Endothelial cell of umbilical vein (primary cell): ENCODE data around the gene APOC1. TPM values are rescaled to one million over a fixed set of nuclear protein-coding genes. Genes with fewer than 3 reads are reported as not detected.
"Not testable (repeated sequence)": the region's sequence is repeated elsewhere in the genome, so short reads cannot be mapped to it uniquely, and the experiment has no call there.

Experiments
- BruUV-seq: library from RNA; stranded (reverse); fragments of 400-500 nt; replicated peaks from 2 replicates; lab custom pipeline; 2021; lab: Mats Ljungman, UMichigan
- CTCF ChIA-PET: fragments of 300-600, 350-600 bp; sonication (Branson Sonifier 250); formaldehyde crosslinking; loops from one replicate; lab custom pipeline; 2021; ENCODE audit warnings: antibody characterized with exemption, inconsistent platforms; lab: Charles Lee
- POLR2A ChIA-PET: fragments of 300-600, 350-600 bp; sonication (Branson Sonifier 250); formaldehyde crosslinking; loops from one replicate; lab custom pipeline; 2021; ENCODE audit warnings: antibody characterized with exemption, inconsistent platforms; lab: Charles Lee
- DNase-seq: peaks from one replicate; pipeline ENCODE4 v3.0.0-alpha.2; 2011; ENCODE audit warnings: low read depth, low spot score
- FAIRE-seq: peaks from 2 replicates; lab custom pipeline; 2011; peaks lifted over from hg19 to GRCh38; lab: Jason Lieb, UNC
- H2AFZ ChIP-seq: 2 replicates; pipeline ENCODE4 v1.6.0; 2012; ENCODE audit warnings: low read depth, low read length, control low read depth, inconsistent platforms
- H3K27ac ChIP-seq: 2 replicates; pipeline ENCODE4 v1.5.1; 2011; ENCODE audit warnings: low read depth, mild to moderate bottlenecking, control low read depth, low read length, moderate library complexity; ENCODE audit not compliant: insufficient read depth
- H3K27me3 ChIP-seq, 2 experiments: 2 replicates each; pipeline versions ENCODE4 v1.6.0 to v1.6.1; 2011; ENCODE audit warnings: low read length in 2 of 2, mixed read lengths in 1 of 2; ENCODE audit not compliant: control insufficient read depth in 2 of 2, insufficient read depth in 2 of 2
- H3K36me3 ChIP-seq, 2 experiments: 2 replicates in 1 of 2; 3 replicates in 1 of 2; pipeline ENCODE4 v1.5.1; 2011; ENCODE audit warnings: low read length in 2 of 2, mild to moderate bottlenecking in 1 of 2, moderate library complexity in 1 of 2; ENCODE audit not compliant: control insufficient read depth in 2 of 2, insufficient read depth in 2 of 2; ENCODE audit errors: extremely low read depth in 1 of 2
- H3K4me1 ChIP-seq: 3 replicates; pipeline ENCODE4 v1.5.1; 2011; ENCODE audit warnings: mild to moderate bottlenecking, low read length; ENCODE audit not compliant: control insufficient read depth, insufficient read depth; ENCODE audit errors: extremely low read depth
- H3K4me2 ChIP-seq: 2 replicates; pipeline ENCODE4 v1.6.1; 2011; ENCODE audit warnings: low read length, control low read depth, mixed read lengths; ENCODE audit not compliant: insufficient read depth
- H3K4me3 ChIP-seq, 3 experiments: fragments of 200-600 bp in 1 of 3; sonication (generic), shearing (Covaris generic) in 1 of 3; replicated peaks in 1 of 3; 2 replicates each; pipeline ENCODE4 v1.5.1; 2011 to 2016; ENCODE audit warnings: control low read depth in 3 of 3, low read length in 3 of 3, mild to moderate bottlenecking in 2 of 3, inconsistent platforms in 1 of 3, low read depth in 1 of 3, moderate library complexity in 1 of 3; ENCODE audit not compliant: insufficient read depth in 1 of 3
- H3K79me2 ChIP-seq: 2 replicates; pipeline ENCODE4 v1.6.0; 2012; ENCODE audit warnings: low read length, inconsistent platforms; ENCODE audit not compliant: control insufficient read depth, insufficient read depth
- H3K9ac ChIP-seq: replicated peaks from 2 replicates; pipeline ENCODE3; 2011; ENCODE audit warnings: low read length, control low read depth; ENCODE audit not compliant: insufficient read depth; ENCODE audit errors: extremely low read depth
- H3K9me1 ChIP-seq: replicated peaks from 3 replicates; pipeline ENCODE4 v1.6.0; 2011; ENCODE audit warnings: mild to moderate bottlenecking, low read length; ENCODE audit not compliant: control insufficient read depth, insufficient read depth; ENCODE audit errors: extremely low read depth
- H3K9me3 ChIP-seq: replicated peaks from 2 replicates; pipeline ENCODE4 v1.5.1; 2012; ENCODE audit warnings: low read length, inconsistent platforms; ENCODE audit not compliant: control insufficient read depth, insufficient read depth
- H4K20me1 ChIP-seq: replicated peaks from 2 replicates; pipeline ENCODE3; 2011; ENCODE audit warnings: mild to moderate bottlenecking, low read length; ENCODE audit not compliant: control insufficient read depth, insufficient read depth; ENCODE audit errors: extremely low read depth
- EZH2 ChIP-seq: IDR thresholded peaks from 2 replicates; pipeline ENCODE4 v1.6.1; 2012; ENCODE audit warnings: borderline replicate concordance, low read depth, mild to moderate bottlenecking, moderate library complexity, low read length, inconsistent platforms; ENCODE audit not compliant: severe bottlenecking
- JUN ChIP-seq: IDR thresholded peaks from 2 replicates; pipeline ENCODE4 v1.6.1; 2011; ENCODE audit warnings: borderline replicate concordance, low read depth; ENCODE audit not compliant: insufficient read length, insufficient read depth
- POLR2A ChIP-seq: IDR thresholded peaks from 2 replicates; pipeline ENCODE4 v1.6.1; 2012; ENCODE audit warnings: low read depth, mild to moderate bottlenecking, control low read depth, low read length
- dilution Hi-C: fragments of 300-500 bp; cut with MboI; formaldehyde crosslinking; loops from one replicate; pipeline ENCODE4 v1.15.0; 2019; ENCODE audit warnings: low sequenced_read_pairs; ENCODE audit not compliant: extremely low pct_ligation_motif_present
- intact Hi-C: fragments of 100-400 bp; cut with micrococcal nuclease; formaldehyde crosslinking; loops from one replicate; pipeline ENCODE4 v1.10.0; 2022
- polyA plus RNA-seq, 4 experiments: library from polyadenylated mRNA; depleted of rRNA in 3 of 4; stranded (reverse) in 3 of 4; unstranded in 1 of 4; fragments of >200 nt; gene quantifications; 2 replicates each; pipeline versions ENCODE4 v1.2.1 to v1.2.3, GENCODE V29; 2011 to 2012; ENCODE audit warnings: missing spikeins in 1 of 4
- total RNA-seq: library from RNA; stranded (reverse); gene quantifications from 2 replicates; pipeline ENCODE4 v1.2.3, GENCODE V29; 2021

The APOC1 gene
- total and polyA plus RNA-seq, 2 donors (not counting 3 experiments of a cell fraction or from before 2014, with no cell fraction given), result 5.0 to 18.5 TPM

DNA sequence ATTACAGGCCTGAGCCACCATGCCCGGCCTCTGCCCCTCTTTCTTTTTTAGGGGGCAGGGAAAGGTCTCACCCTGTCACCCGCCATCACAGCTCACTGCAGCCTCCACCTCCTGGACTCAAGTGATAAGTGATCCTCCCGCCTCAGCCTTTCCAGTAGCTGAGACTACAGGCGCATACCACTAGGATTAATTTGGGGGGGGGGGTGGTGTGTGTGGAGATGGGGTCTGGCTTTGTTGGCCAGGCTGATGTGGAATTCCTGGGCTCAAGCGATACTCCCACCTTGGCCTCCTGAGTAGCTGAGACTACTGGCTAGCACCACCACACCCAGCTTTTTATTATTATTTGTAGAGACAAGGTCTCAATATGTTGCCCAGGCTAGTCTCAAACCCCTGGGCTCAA, 4.6 kb upstream of the APOC1 start:
- no peak overlapping the region for H3K27ac ChIP-seq
- FAIRE-seq, result no peak
- CTCF ChIA-PET, result interaction anchor here (1.6 to 2.6 kb wide), 3 partner anchors 43 to 149 kb away, joined by 5 to 18 read pairs (median 7); partner anchors contain the start of gene CLPTM1
- POLR2A ChIA-PET, result no interaction called here
- H2AFZ ChIP-seq, result no peak overlapping the region
- H3K36me3 ChIP-seq, result no peaks in the 10 kb centered on the region
- no peak for TF ChIP-seq POLR2A
- no peak for TF ChIP-seq EZH2
- TF ChIP-seq JUN, result no peak
- no peak overlapping the region for H3K4me2 ChIP-seq
- dilution Hi-C loops, result no loop called here
- H3K79me2 ChIP-seq, result no peaks in the 10 kb centered on the region
- BruUV-seq, result no TSS peak
- H3K9ac ChIP-seq, result no peak overlapping the region
- H3K4me1 ChIP-seq, result peaks cover 14% of the 10 kb centered on the region
- intact Hi-C loops, result no loop called here
- no peak for DNase-seq
- peaks cover 9% of the 10 kb centered on the region in 2 experiments for H3K27me3 ChIP-seq
- H4K20me1 ChIP-seq, result no peaks in the 10 kb centered on the region
- H3K4me3 ChIP-seq, result no peak overlapping the region
- no peaks in the 10 kb centered on the region for H3K9me3 ChIP-seq
- H3K9me1 ChIP-seq, result no peaks in the 10 kb centered on the region

GRCh38 chr19:44911896-44912295, 2.5 kb upstream of the APOC1 start:
- POLR2A ChIA-PET, result not testable (repeated sequence)

More at GRCh38 chr19:44911896-44912295, 2.5 kb upstream of the APOC1 start:
- H3K9ac ChIP-seq, dilution Hi-C loops, H3K27ac ChIP-seq, H3K4me3 ChIP-seq, FAIRE-seq, H3K4me2 ChIP-seq, H2AFZ ChIP-seq, H3K9me3 ChIP-seq, H3K4me1 ChIP-seq, intact Hi-C loops, H3K9me1 ChIP-seq, H3K79me2 ChIP-seq, H4K20me1 ChIP-seq, BruUV-seq, H3K27me3 ChIP-seq, DNase-seq, H3K36me3 ChIP-seq: not testable (repeated sequence)
- CTCF ChIA-PET, result interaction anchor here (2.0 to 2.6 kb wide), 2 partner anchors 8 to 40 kb away, joined by 7 to 18 read pairs; no protein-coding TSS in a partner anchor
